Neural cell (in vitro differentiated cells): ENCODE results near the gene CFAP99. TPM values are rescaled to one million over a fixed set of nuclear protein-coding genes. Genes with fewer than 3 reads are reported as not detected.

Experiments
- H2AFZ ChIP-seq: fragments of 200-600, 300-800 bp; sonication (generic), shearing (Covaris generic); 2 replicates; pipeline ENCODE4 v1.6.0; 2014; ENCODE audit warnings: low read depth, mild to moderate bottlenecking, antibody characterized with exemption, low read length, moderate library complexity
- H3F3A ChIP-seq: fragments of 200-600 bp; shearing (Covaris generic); 2 replicates; pipeline ENCODE4 v1.6.1; 2016; ENCODE audit warnings: mild to moderate bottlenecking, moderate library complexity, mixed read lengths, antibody characterized with exemption, low read length; ENCODE audit not compliant: insufficient read depth, poor library complexity, severe bottlenecking
- H3K27ac ChIP-seq: fragments of 200-600, 300-800 bp; sonication (generic), shearing (Covaris generic); 2 replicates; pipeline ENCODE4 v1.5.1; 2014; ENCODE audit warnings: mild to moderate bottlenecking, low read length, moderate library complexity
- H3K27me3 ChIP-seq: fragments of 300-800, 200-600 bp; sonication (generic), shearing (Covaris generic); 2 replicates; pipeline ENCODE4 v1.6.0; 2014; ENCODE audit warnings: mild to moderate bottlenecking, low read depth, low read length, moderate library complexity; ENCODE audit not compliant: insufficient read depth
- H3K36me3 ChIP-seq: fragments of 300-800, 200-600 bp; sonication (generic), shearing (Covaris generic); 2 replicates; pipeline ENCODE4 v1.5.1; 2014; ENCODE audit warnings: mild to moderate bottlenecking, antibody characterized with exemption, low read length, moderate library complexity; ENCODE audit not compliant: insufficient read depth
- H3K4me2 ChIP-seq: fragments of 300-800, 200-600 bp; sonication (generic), shearing (Covaris generic); 2 replicates; pipeline ENCODE4 v1.6.0; 2014; ENCODE audit warnings: mild to moderate bottlenecking, low read length
- H3K4me3 ChIP-seq: fragments of 300-800, 200-600 bp; sonication (generic), shearing (Covaris generic); 2 replicates; pipeline ENCODE4 v1.5.1; 2014; ENCODE audit warnings: mild to moderate bottlenecking, low read length, moderate library complexity
- H3K79me2 ChIP-seq: fragments of 200-600 bp; shearing (Covaris generic); replicated peaks from 2 replicates; pipeline ENCODE4 v1.6.0; 2014; ENCODE audit warnings: mild to moderate bottlenecking, low read length, moderate library complexity; ENCODE audit not compliant: insufficient read depth
- H3K9ac ChIP-seq: fragments of 300-800, 200-600 bp; sonication (generic), shearing (Covaris generic); 2 replicates; pipeline ENCODE4 v1.6.1; 2016; ENCODE audit warnings: mild to moderate bottlenecking, low read length, mixed read lengths
- H3K9me2 ChIP-seq: fragments of 200-600 bp; shearing (Covaris generic); 2 replicates; pipeline ENCODE4 v1.6.1; 2016; ENCODE audit warnings: mild to moderate bottlenecking, low read length, mixed read lengths; ENCODE audit not compliant: insufficient read depth
- H3K9me3 ChIP-seq: fragments of 200-600, 300-800 bp; sonication (generic), shearing (Covaris generic); 2 replicates; pipeline ENCODE4 v1.6.1; 2016; ENCODE audit warnings: mild to moderate bottlenecking, mixed run types, low read length, moderate library complexity, mixed read lengths
- H4K20me1 ChIP-seq: fragments of 200-600 bp; shearing (Covaris generic); 2 replicates; pipeline ENCODE4 v1.6.1; 2016; ENCODE audit warnings: mild to moderate bottlenecking, mixed run types; ENCODE audit not compliant: insufficient read depth
- EP300 ChIP-seq: fragments of 450-650 bp; conservative IDR thresholded peaks from 2 replicates; pipeline ENCODE4 v1.6.1; 2014; ENCODE audit warnings: antibody characterized with exemption, mild to moderate bottlenecking, moderate library complexity; ENCODE audit not compliant: poor library complexity, severe bottlenecking
- EZH2 ChIP-seq: fragments of 200-600, 300-800 bp; shearing (Covaris generic), sonication (generic); IDR thresholded peaks from 2 replicates; pipeline ENCODE4 v1.6.1; 2014; ENCODE audit warnings: antibody characterized with exemption, low read length, borderline replicate concordance, mild to moderate bottlenecking; ENCODE audit not compliant: insufficient read depth, poor library complexity, severe bottlenecking
- MXI1 ChIP-seq: fragments of 450-650 bp; conservative IDR thresholded peaks from 2 replicates; pipeline ENCODE4 v1.6.1; 2014; ENCODE audit warnings: antibody characterized with exemption, mild to moderate bottlenecking; ENCODE audit not compliant: poor library complexity, severe bottlenecking
- POLR2AphosphoS5 ChIP-seq: IDR thresholded peaks from 2 replicates; pipeline ENCODE4 v1.6.1; 2012
- RAD21 ChIP-seq: fragments of 450-650 bp; conservative IDR thresholded peaks from 2 replicates; pipeline ENCODE4 v1.6.1; 2014; ENCODE audit warnings: antibody characterized with exemption, mild to moderate bottlenecking, moderate library complexity
- SMC3 ChIP-seq: fragments of 450-650 bp; conservative IDR thresholded peaks from 2 replicates; pipeline ENCODE4 v1.6.1; 2014; ENCODE audit warnings: antibody characterized with exemption, mild to moderate bottlenecking, moderate library complexity; ENCODE audit not compliant: poor library complexity
- TAF1 ChIP-seq: IDR thresholded peaks from 2 replicates; pipeline ENCODE4 v1.6.1; 2012; ENCODE audit warnings: low read depth
- polyA plus RNA-seq: library from polyadenylated mRNA; depleted of rRNA; stranded (reverse); fragments of >200 nt; gene quantifications from 2 replicates; pipeline ENCODE4 v1.2.3, GENCODE V29; 2014
- TF ChIP-seq, protein P1 (sequence below): fragments of 450-650 bp; IDR thresholded peaks from 2 replicates; pipeline ENCODE4 v1.5.1; 2014; ENCODE audit warnings: antibody characterized with exemption, mild to moderate bottlenecking, moderate library complexity; ENCODE audit not compliant: poor library complexity, severe bottlenecking
- TF ChIP-seq, protein P2 (sequence below): IDR thresholded peaks from 2 replicates; pipeline ENCODE4 v1.6.1; 2012; ENCODE audit warnings: borderline replicate concordance

Gene CFAP99
- polyA plus RNA-seq, 1 donor from 2014 or later, result not detected

DNA sequence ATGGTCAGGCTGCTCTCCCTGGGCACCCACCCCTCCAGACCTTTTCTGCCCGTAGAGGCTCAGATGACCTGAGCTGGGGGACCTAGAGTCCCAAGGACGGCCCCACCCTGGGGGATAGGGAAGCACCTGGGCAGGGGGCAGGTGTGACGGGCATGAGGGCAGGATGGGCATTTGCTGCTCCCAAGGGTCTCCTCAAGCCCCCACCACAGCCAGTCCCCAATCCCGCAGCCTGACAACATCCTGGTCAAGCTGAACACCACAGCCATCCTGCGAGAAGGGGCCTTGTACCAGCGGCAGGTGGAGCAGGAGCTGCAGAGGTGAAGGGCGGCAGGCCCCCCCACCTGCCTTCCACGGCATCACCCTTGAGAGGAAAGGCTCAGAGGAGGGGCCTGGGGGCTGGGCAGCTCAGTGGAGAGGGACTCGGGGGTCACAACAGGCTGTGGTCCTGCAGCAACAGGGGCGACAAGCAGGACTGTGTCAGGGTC, 32.3 kb downstream of the CFAP99 start:
- Histone ChIP-seq H3K4me3 (no peak overlapping the region), H3K79me2 (no peaks in the 10 kb centered on the region), H3K9me3 (no peaks in the 10 kb centered on the region), H3K36me3 (no peaks in the 10 kb centered on the region), H3K9me2 (no peaks in the 10 kb centered on the region), H3K9ac (no peak overlapping the region), H3K27me3 (no peaks in the 10 kb centered on the region), H3K4me2 (no peak overlapping the region), H3K27ac (no peak overlapping the region), H3F3A (no peaks in the 10 kb centered on the region), H2AFZ (no peak overlapping the region), H4K20me1 (no peaks in the 10 kb centered on the region)
- TF ChIP-seq TAF1, result no peak
- TF ChIP-seq MXI1, result no peak
- TF ChIP-seq, protein P1, sequence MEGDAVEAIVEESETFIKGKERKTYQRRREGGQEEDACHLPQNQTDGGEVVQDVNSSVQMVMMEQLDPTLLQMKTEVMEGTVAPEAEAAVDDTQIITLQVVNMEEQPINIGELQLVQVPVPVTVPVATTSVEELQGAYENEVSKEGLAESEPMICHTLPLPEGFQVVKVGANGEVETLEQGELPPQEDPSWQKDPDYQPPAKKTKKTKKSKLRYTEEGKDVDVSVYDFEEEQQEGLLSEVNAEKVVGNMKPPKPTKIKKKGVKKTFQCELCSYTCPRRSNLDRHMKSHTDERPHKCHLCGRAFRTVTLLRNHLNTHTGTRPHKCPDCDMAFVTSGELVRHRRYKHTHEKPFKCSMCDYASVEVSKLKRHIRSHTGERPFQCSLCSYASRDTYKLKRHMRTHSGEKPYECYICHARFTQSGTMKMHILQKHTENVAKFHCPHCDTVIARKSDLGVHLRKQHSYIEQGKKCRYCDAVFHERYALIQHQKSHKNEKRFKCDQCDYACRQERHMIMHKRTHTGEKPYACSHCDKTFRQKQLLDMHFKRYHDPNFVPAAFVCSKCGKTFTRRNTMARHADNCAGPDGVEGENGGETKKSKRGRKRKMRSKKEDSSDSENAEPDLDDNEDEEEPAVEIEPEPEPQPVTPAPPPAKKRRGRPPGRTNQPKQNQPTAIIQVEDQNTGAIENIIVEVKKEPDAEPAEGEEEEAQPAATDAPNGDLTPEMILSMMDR, result no peak
- TF ChIP-seq POLR2AphosphoS5, result no peak
- TF ChIP-seq SMC3, result no peak
- no peak for TF ChIP-seq EP300
- no peak for TF ChIP-seq RAD21
- TF ChIP-seq EZH2, result no peak
- TF ChIP-seq, protein P2, sequence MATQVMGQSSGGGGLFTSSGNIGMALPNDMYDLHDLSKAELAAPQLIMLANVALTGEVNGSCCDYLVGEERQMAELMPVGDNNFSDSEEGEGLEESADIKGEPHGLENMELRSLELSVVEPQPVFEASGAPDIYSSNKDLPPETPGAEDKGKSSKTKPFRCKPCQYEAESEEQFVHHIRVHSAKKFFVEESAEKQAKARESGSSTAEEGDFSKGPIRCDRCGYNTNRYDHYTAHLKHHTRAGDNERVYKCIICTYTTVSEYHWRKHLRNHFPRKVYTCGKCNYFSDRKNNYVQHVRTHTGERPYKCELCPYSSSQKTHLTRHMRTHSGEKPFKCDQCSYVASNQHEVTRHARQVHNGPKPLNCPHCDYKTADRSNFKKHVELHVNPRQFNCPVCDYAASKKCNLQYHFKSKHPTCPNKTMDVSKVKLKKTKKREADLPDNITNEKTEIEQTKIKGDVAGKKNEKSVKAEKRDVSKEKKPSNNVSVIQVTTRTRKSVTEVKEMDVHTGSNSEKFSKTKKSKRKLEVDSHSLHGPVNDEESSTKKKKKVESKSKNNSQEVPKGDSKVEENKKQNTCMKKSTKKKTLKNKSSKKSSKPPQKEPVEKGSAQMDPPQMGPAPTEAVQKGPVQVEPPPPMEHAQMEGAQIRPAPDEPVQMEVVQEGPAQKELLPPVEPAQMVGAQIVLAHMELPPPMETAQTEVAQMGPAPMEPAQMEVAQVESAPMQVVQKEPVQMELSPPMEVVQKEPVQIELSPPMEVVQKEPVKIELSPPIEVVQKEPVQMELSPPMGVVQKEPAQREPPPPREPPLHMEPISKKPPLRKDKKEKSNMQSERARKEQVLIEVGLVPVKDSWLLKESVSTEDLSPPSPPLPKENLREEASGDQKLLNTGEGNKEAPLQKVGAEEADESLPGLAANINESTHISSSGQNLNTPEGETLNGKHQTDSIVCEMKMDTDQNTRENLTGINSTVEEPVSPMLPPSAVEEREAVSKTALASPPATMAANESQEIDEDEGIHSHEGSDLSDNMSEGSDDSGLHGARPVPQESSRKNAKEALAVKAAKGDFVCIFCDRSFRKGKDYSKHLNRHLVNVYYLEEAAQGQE, result no peak

DNA sequence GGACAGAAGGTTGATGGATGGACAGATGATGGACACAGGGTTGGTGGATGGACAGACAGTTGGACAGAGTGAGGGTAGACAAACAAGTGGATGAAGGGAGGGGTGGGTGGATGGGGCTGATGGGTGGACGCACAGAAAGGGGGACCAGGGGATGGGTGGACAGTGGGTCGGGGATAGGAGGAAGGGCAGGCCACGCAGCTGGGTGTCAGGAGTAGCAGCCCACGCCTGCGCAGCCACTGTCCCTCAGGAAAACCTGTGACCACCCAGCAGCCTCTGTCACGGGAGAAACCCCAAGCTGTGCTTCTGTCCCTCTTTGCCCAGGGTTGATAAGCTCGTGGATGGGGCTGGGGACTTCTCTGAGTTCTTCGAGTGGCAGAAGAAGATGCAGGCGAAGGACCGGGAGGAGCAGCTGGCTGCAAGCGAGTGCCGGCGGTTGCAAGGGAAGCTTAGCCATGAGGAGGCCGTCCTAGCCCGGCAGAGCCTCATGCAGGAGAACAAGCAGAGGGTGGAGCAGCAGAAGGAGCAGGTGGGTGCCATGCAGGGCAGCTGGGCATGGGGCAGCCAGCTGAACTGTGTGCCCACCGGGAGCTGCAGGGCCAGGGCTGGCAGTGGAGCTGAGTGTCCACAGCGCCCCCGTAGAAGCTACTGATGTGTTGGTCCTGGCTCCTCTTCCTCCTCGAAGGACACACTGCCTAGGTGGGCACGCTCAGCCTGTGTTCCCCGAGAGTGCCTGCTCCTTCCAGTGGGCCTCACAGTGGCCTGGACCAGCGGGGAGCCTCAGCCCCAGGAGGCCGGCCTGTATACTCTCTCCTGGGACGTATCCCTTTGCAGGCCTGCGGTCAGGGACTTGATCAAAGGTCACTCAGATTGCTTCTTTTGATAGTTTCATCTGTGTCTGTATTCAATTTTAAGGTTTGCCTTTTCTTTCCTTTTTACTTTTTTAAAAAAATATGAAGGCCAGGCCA, 33.3 kb downstream of the CFAP99 start:
- H3K9ac ChIP-seq, result no peak overlapping the region

More for the DNA sequence above, 33.3 kb downstream of the CFAP99 start:
- Histone ChIP-seq H3K4me2 (no peak overlapping the region), H3K9me3 (no peaks in the 10 kb centered on the region), H3K27ac (no peak overlapping the region), H3K36me3 (no peaks in the 10 kb centered on the region), H3K27me3 (no peaks in the 10 kb centered on the region), H2AFZ (no peak overlapping the region), H3K9me2 (no peaks in the 10 kb centered on the region), H4K20me1 (no peaks in the 10 kb centered on the region), H3F3A (no peaks in the 10 kb centered on the region), H3K79me2 (no peaks in the 10 kb centered on the region), H3K4me3 (no peak overlapping the region)
- TF ChIP-seq, protein P2, result no peak
- TF ChIP-seq EP300, result no peak
- no peak for TF ChIP-seq EZH2
- TF ChIP-seq SMC3, result no peak
